Activated CD8-positive, alpha-beta memory T cell treated with anti-CD3 and anti-CD28 coated beads for 24 hours (primary cell): ENCODE measurements around the gene AP1S1.

Experiments used
- DNase-seq: peaks from one replicate; pipeline ENCODE4 v3.0.0-alpha.2; 2020

AP1S1 gene

GRCh38 chr7:101159696-101160674 lies 5.7 kb downstream of the AP1S1 start:
- no peak for DNase-seq

GRCh38 chr7:101160910-101161309 lies 6.6 kb downstream of the AP1S1 start:
- DNase-seq = no peak

- DNase-seq = no peak
Measured at GRCh38 chr7:101161692-101162471, 7.6 kb downstream of the AP1S1 start.

- DNase-seq = no peak
Measured at GRCh38 chr7:101162551-101163278, 8.4 kb downstream of the AP1S1 start.

GRCh38 chr7:101163279-101164070 lies 9.2 kb downstream of the AP1S1 start:
- no peak for DNase-seq

- DNase-seq = no peak
Measured at GRCh38 chr7:101164071-101164840, 10.0 kb downstream of the AP1S1 start.

GRCh38 chr7:101165075-101165957 lies 11.0 kb downstream of the AP1S1 start, which contains the start of gene VGF:
TSS of gene VGF (minus strand) at chr7:101165569. CDS start at chr7:101164843, 726 bp downstream.
- peak; percentile 96 for DNase-seq

GRCh38 chr7:101165958-101166647 lies 11.8 kb downstream of the AP1S1 start:
- no peak for DNase-seq

GRCh38 chr7:101166648-101166908 lies 12.3 kb downstream of the AP1S1 start:
- DNase-seq = no peak

- DNase-seq = no peak
Measured at GRCh38 chr7:101166909-101167644, 12.8 kb downstream of the AP1S1 start.

GRCh38 chr7:101167645-101168411 lies 13.6 kb downstream of the AP1S1 start:
- DNase-seq = no peak

GRCh38 chr7:101168412-101169049 lies 14.3 kb downstream of the AP1S1 start:
- DNase-seq = peak; percentile 60

- no peak for DNase-seq
Measured at GRCh38 chr7:101169110-101169837, 15.0 kb downstream of the AP1S1 start.

- DNase-seq = peak; percentile 93
Measured at GRCh38 chr7:101169838-101170551, 15.7 kb downstream of the AP1S1 start.

- DNase-seq = no peak
Measured at GRCh38 chr7:101170617-101171441, 16.6 kb downstream of the AP1S1 start.
